Measurements from ENCODE around the gene RAMP3. TPM values are rescaled to one million over a fixed set of nuclear protein-coding genes. Genes with fewer than 3 reads are reported as not detected.
A peak's percentile ranks its signal among the peaks of the same experiment; 100 is the strongest.

RAMP3 gene
- polyA plus RNA-seq, 3 donors = not detected

DNA sequence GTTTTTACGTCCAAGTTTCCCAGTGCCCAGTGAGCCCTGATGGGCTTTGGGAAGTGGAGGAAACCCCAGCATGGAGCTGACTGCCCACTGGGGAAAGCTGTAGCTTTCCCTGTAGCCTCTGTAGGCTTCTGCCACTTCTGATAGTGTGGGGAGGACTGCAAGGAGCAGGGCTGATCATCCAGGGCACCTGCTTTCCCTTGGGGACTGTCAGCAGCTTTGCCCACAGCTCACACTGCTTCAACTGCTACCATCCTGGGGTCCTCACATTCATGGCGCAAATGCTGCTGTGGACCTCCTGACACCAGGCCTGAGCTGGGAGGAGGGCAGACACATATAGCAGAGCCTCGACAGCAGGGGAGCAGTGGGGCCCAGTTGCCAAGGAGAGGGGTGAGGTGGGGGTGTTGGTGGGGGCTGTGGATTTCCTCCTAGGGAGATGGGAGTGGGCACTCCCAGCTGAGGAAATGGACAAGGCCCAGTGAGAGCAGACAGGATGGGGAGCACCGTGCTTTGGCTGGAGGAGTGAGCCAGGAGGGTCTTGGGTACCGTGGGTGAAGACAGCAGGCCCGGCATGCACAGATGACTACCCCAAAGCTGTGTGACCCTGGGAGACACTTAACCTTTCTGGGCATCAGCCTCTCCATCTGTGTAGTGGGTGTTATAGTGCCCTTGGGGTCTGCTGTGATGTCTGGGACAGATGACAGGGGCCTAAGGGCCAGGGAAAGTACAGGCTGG is 16.2 kb downstream of the RAMP3 start:
- H2AFZ ChIP-seq (ENCODE audit: insufficient read depth, low read depth, low read length, poor library complexity, severe bottlenecking) = no peak overlapping the region
- no peak overlapping the region for H3K27ac ChIP-seq (ENCODE audit: low read depth in 1 of 2, low read length in 2 of 2)
- TF ChIP-seq CTCF (IDR thresholded peaks at IDR 0.05) = no peak
- H3K9me3 ChIP-seq (replicated peaks in 1 of 2; ENCODE audit: control insufficient read depth in 1 of 2, insufficient read depth in 1 of 2, low read length in 2 of 2) = no peaks in the 10 kb centered on the region
- DNase-seq = no peak
- intact Hi-C loops (cut with micrococcal nuclease) = no loop called here
- no peak overlapping the region for H3K4me2 ChIP-seq (replicated peaks; ENCODE audit: extremely low read depth, low read length, poor library complexity, severe bottlenecking)
- Mint-ChIP-seq H3K27ac (no peak overlapping the region), H3K9me3 (peaks cover 0 to 3% (median 0%) of the 10 kb centered on the region in 7 donors), H3K36me3 (no peaks in the 10 kb centered on the region), H3K4me3 (no peak overlapping the region), H3K27me3 (ENCODE audit: low read depth in 3 of 3) (peaks cover 9 to 20% (median 10%) of the 10 kb centered on the region in 3 donors), H3K4me1 (peaks cover 4% of the 10 kb centered on the region)
- 97% methylated on average over 6 of the region's 6 CpGs for WGBS (ENCODE audit: insufficient coverage)
- H3K4me1 ChIP-seq (ENCODE audit: control insufficient read depth in 1 of 2, insufficient read depth in 2 of 2, low read length in 2 of 2) = peaks cover 0 to 4% of the 10 kb centered on the region in 2 donors
- no peaks in the 10 kb centered on the region for H4K20me1 ChIP-seq (ENCODE audit: insufficient read depth, low read length)
- H3K36me3 ChIP-seq (replicated peaks in 1 of 2; ENCODE audit: control insufficient read depth in 1 of 2, insufficient read depth in 2 of 2, low read length in 2 of 2) = no peaks in the 10 kb centered on the region
- no peaks in the 10 kb centered on the region for H3K27me3 ChIP-seq (ENCODE audit: control insufficient read depth in 2 of 2, insufficient read depth in 2 of 2, low read length in 2 of 2)
- no peak overlapping the region for H3K4me3 ChIP-seq (replicated peaks in 1 of 3; ENCODE audit: low read depth in 2 of 3, low read length in 3 of 3)
- no peak overlapping the region for H3K9ac ChIP-seq (ENCODE audit: insufficient read depth, low read length, poor library complexity, severe bottlenecking)
- no peaks in the 10 kb centered on the region for H3K79me2 ChIP-seq (ENCODE audit: insufficient read depth, low read length)

GRCh38 chr7:45174328-45174610 is 16.7 kb downstream of the RAMP3 start:
- peaks cover 10 to 23% (median 12%) of the 10 kb centered on the region in 3 donors for H3K27me3 Mint-ChIP-seq (ENCODE audit: low read depth in 3 of 3)
- H3K4me1 ChIP-seq (ENCODE audit: control insufficient read depth in 1 of 2, insufficient read depth in 2 of 2, low read length in 2 of 2) = peaks cover 0 to 4% of the 10 kb centered on the region in 2 donors
- intact Hi-C loops (cut with micrococcal nuclease) = no loop called here
- no peak overlapping the region for H3K4me3 ChIP-seq (replicated peaks in 1 of 3; ENCODE audit: low read depth in 2 of 3, low read length in 3 of 3)
- no peak overlapping the region for H2AFZ ChIP-seq (ENCODE audit: insufficient read depth, low read depth, low read length, poor library complexity, severe bottlenecking)
- peaks cover 4% of the 10 kb centered on the region for H3K4me1 Mint-ChIP-seq
- no peaks in the 10 kb centered on the region for H3K9me3 ChIP-seq (replicated peaks in 1 of 2; ENCODE audit: control insufficient read depth in 1 of 2, insufficient read depth in 1 of 2, low read length in 2 of 2)
- H3K4me2 ChIP-seq (replicated peaks; ENCODE audit: extremely low read depth, low read length, poor library complexity, severe bottlenecking) = no peak overlapping the region
- H3K4me3 Mint-ChIP-seq = no peak overlapping the region
- no peak for DNase-seq
- no peaks in the 10 kb centered on the region for H3K36me3 Mint-ChIP-seq
- 100% methylated on average over 4 of the region's 4 CpGs for WGBS (ENCODE audit: insufficient coverage)
- no peaks in the 10 kb centered on the region for H3K9me3 Mint-ChIP-seq
- no peaks in the 10 kb centered on the region for H3K36me3 ChIP-seq (replicated peaks in 1 of 2; ENCODE audit: control insufficient read depth in 1 of 2, insufficient read depth in 2 of 2, low read length in 2 of 2)
- no peaks in the 10 kb centered on the region for H4K20me1 ChIP-seq (ENCODE audit: insufficient read depth, low read length)
- no peak overlapping the region for H3K9ac ChIP-seq (ENCODE audit: insufficient read depth, low read length, poor library complexity, severe bottlenecking)
- no peaks in the 10 kb centered on the region for H3K27me3 ChIP-seq (ENCODE audit: control insufficient read depth in 2 of 2, insufficient read depth in 2 of 2, low read length in 2 of 2)
- H3K27ac ChIP-seq (ENCODE audit: low read depth in 1 of 2, low read length in 2 of 2) = no peak overlapping the region
- H3K79me2 ChIP-seq (ENCODE audit: insufficient read depth, low read length) = no peaks in the 10 kb centered on the region
- TF ChIP-seq CTCF (IDR thresholded peaks at IDR 0.05) = no peak
- H3K27ac Mint-ChIP-seq = peak overlapping the region in 1 of 7 donors; percentile 46
